NCI-H510A (cell line): ENCODE measurements around the gene ODAD4.

Experiments used
- DNase-seq: peaks from one replicate; lab custom pipeline; 2025; lab: John Stamatoyannopoulos, UW

The ODAD4 gene

GRCh38 chr17:41939693-41940090, 9.3 kb downstream of the ODAD4 start:
- no peak for DNase-seq

- DNase-seq = no peak
These were observed 10.8 kb downstream of the ODAD4 start for GRCh38 chr17:41941168-41941567.

GRCh38 chr17:41942626-41943373, 12.4 kb downstream of the ODAD4 start:
- no peak for DNase-seq

- no peak for DNase-seq
These were observed 13.1 kb downstream of the ODAD4 start for GRCh38 chr17:41943492-41943891.

- DNase-seq = no peak
These were observed 14.5 kb downstream of the ODAD4 start for GRCh38 chr17:41944943-41945342.

DNA sequence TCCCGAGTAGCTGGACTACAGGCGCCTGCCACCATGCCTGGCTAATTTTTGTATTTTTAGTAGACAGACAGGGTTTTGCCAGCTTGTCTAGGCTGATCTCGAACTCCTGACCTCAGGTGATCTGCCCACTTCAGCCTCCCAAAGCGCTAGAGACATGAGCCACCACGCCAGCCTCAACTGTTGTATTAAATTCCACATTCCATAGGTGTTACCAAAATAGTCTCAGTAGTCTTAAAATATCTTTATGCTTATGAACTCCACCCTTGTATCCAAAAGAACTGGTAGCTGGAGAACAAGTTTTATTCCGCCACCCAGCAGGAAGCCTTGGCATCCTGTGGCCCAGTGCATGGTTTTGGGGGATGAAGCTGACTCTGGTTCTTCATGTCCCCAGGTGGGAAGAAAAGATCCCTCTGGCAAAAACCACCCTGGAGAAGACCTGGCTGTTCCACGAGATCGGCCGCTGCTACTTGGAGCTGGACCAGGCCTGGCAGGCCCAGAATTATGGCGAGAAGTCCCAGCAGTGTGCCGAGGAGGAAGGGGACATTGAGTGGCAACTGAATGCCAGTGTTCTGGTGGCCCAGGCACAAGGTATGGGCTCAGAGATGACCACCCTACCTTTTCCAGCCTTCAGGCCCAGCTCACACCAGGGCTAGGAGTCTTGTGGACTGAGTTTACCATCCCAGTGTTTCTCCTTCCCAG, 18.5 kb downstream of the ODAD4 start:
- DNase-seq = no peak

DNA sequence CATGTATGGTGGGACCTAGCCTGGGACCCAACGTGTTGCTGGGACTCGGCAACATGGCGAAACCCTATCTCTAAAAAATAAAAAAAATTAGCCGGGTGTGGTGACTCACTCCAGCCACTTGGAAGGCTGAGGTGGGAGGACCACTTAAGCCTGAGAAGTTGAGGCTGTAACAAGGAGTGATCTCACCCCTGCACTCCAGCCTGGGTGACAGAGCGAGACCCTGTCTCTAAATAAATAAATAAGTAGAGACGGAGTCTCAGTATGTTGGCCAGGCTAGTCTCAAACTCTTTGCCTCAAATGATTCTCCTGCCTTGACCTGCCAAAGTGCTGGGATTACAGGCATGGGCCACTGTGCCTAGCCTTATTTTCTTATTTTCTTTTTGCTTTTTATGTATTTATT, 26.1 kb downstream of the ODAD4 start:
- no peak for DNase-seq

- no peak for DNase-seq
These were observed 26.8 kb downstream of the ODAD4 start for GRCh38 chr17:41957031-41957868.

GRCh38 chr17:41957869-41958439, 27.5 kb downstream of the ODAD4 start:
- DNase-seq = no peak

DNA sequence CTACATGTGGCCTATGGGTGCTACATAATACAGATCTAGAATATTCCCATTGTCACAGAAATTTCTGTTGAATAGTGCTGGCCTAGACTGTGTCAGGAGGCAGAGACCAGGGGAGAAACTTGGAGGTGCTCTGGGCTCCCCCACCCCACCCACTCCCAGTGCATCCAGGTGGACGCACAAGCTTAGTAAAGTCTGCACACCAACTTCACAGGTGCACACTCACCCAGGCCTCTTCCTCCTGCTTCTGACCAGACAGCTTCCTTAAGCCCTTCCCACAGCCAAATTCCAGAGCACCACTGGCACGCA, 28.6 kb downstream of the ODAD4 start:
- no peak for DNase-seq

- DNase-seq = no peak
These were observed 29.1 kb downstream of the ODAD4 start for GRCh38 chr17:41959336-41960095.

GRCh38 chr17:41962111-41962510, 31.7 kb downstream of the ODAD4 start:
- no peak for DNase-seq

DNA sequence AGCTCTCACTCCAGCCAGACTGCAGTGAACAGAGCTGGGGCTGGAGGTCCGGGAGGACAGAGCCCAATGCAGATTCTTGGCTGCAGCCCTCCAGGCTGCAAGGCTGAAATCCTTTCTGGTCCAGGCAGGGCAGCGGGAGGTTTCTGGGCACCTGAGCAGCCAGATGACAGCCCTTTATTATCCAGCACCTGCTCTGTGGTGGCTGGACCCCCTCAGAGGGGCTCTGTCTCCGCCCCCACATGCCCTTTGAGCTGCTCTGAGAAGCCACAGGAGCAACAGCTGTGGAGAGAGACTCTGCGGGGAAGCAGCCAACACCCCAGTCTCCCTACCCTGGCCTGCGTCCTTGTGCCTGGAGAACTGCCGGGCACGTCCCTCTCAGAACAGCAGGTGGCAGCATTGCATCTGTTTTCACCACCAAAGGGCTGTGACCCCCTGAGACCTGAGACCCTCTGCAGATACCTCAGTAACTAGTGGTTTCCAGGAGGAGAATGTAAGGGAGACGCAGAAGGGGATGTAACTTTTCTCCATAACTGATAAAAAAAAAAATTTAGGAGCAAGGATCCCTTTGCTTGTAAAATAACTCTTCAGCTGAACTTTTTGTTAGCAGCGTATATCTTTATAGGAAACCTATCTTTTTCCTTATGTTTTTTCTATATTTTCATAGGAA, 32.5 kb downstream of the ODAD4 start:
- peak; percentile 17 for DNase-seq

- DNase-seq = peak; percentile 93
These were observed 35.5 kb downstream of the ODAD4 start for GRCh38 chr17:41965694-41966462.

- DNase-seq = peak; percentile 87
These were observed 36.2 kb downstream of the ODAD4 start, which contains the start of gene CNP for GRCh38 chr17:41966463-41967140. Gene CNP (plus strand): TSS chr17:41966795. CDS start chr17:41966885, 90 bp downstream.

DNA sequence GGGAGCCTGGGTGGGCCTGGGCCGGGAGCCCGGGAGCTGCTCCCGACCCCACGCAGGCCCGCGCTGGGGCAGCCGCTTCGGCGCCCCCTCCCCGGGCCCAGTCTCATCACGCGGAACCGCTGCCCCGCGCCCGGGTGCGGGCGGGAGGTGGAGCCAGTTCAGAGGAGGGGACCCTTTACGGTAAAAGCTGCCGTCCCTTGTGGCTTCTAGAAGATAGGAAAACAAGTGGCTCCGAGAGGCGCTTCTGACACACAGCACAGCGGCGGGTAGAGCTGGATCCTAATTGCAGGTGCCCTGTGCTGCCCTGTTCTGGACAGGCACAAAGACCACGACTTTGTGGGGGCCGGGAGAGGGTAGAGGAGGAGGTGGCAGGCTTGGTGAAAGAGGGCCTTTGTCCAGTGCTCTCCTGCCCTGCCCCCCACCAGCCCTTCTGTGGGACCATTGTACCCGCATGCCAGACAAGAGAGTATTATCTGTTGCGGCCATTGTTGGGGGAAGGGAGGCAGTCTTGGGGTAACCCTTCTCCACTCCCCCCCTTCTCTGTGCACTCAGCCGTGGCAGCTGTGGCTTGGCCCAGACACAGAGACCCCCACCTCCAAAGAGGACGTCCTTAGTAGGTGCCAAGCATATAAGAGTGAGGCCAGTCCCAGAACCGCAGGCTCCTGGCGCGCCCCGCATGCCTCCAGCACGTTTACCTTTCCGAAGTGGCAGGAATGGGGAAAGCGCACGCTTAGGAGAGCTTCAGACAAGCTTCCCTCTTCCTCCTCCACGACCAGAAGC, 36.9 kb downstream of the ODAD4 start:
- no peak for DNase-seq

GRCh38 chr17:41967921-41968578, 37.6 kb downstream of the ODAD4 start:
- DNase-seq = no peak

- no peak for DNase-seq
These were observed 38.3 kb downstream of the ODAD4 start for GRCh38 chr17:41968676-41969075.
